GM21825 (cell line): ENCODE results near the gene FSTL3.

Experiments used
- ATAC-seq: cut with Tn5 transposase; IDR thresholded peaks from one replicate; pipeline ENCODE4 v1.9.1; 2021; ENCODE audit warnings: mild to moderate bottlenecking, moderate library complexity; ENCODE audit not compliant: unreplicated experiment

FSTL3 gene

GRCh38 chr19:644789-645188 is 31.4 kb upstream of the FSTL3 start:
- no peak for ATAC-seq

GRCh38 chr19:645912-646778 is 30.0 kb upstream of the FSTL3 start:
- no peak for ATAC-seq

- ATAC-seq, result no peak
Measured at GRCh38 chr19:646779-647565, 29.2 kb upstream of the FSTL3 start.

GRCh38 chr19:647566-648284 is 28.5 kb upstream of the FSTL3 start:
- no peak for ATAC-seq

GRCh38 chr19:648305-648704 is 27.9 kb upstream of the FSTL3 start:
- ATAC-seq, result no peak

- no peak for ATAC-seq
Measured at GRCh38 chr19:648904-649801, 27.0 kb upstream of the FSTL3 start.

GRCh38 chr19:650121-650520 is 26.1 kb upstream of the FSTL3 start:
- ATAC-seq, result no peak

- no peak for ATAC-seq
Measured at GRCh38 chr19:651114-651818, 24.9 kb upstream of the FSTL3 start.

GRCh38 chr19:651991-652390 is 24.2 kb upstream of the FSTL3 start:
- ATAC-seq, result no peak

GRCh38 chr19:652467-653389 is 23.5 kb upstream of the FSTL3 start:
- no peak for ATAC-seq

- ATAC-seq, result no peak
Measured at GRCh38 chr19:653425-653824, 22.8 kb upstream of the FSTL3 start.

- no peak for ATAC-seq
Measured at GRCh38 chr19:655691-656090, 20.5 kb upstream of the FSTL3 start.

- no peak for ATAC-seq
Measured at GRCh38 chr19:656751-657559, 19.2 kb upstream of the FSTL3 start.

- no peak for ATAC-seq
Measured at GRCh38 chr19:657611-658010, 18.6 kb upstream of the FSTL3 start.

- ATAC-seq, result no peak
Measured at GRCh38 chr19:658059-658839, 17.9 kb upstream of the FSTL3 start.

- ATAC-seq, result no peak
Measured at GRCh38 chr19:658916-659839, 17.0 kb upstream of the FSTL3 start.
